ENCODE results near the gene DRICH1. TPM values are rescaled to one million over a fixed set of nuclear protein-coding genes. Genes with fewer than 3 reads are reported as not detected.
"Not testable (repeated sequence)": the region's sequence is repeated elsewhere in the genome, so short reads cannot be mapped to it uniquely, and the experiment has no call there.

DRICH1 gene
- polyA plus RNA-seq, 2 of the 4 experiments (the other 2 are of a cell fraction): 0.58 to 0.85 TPM

DNA sequence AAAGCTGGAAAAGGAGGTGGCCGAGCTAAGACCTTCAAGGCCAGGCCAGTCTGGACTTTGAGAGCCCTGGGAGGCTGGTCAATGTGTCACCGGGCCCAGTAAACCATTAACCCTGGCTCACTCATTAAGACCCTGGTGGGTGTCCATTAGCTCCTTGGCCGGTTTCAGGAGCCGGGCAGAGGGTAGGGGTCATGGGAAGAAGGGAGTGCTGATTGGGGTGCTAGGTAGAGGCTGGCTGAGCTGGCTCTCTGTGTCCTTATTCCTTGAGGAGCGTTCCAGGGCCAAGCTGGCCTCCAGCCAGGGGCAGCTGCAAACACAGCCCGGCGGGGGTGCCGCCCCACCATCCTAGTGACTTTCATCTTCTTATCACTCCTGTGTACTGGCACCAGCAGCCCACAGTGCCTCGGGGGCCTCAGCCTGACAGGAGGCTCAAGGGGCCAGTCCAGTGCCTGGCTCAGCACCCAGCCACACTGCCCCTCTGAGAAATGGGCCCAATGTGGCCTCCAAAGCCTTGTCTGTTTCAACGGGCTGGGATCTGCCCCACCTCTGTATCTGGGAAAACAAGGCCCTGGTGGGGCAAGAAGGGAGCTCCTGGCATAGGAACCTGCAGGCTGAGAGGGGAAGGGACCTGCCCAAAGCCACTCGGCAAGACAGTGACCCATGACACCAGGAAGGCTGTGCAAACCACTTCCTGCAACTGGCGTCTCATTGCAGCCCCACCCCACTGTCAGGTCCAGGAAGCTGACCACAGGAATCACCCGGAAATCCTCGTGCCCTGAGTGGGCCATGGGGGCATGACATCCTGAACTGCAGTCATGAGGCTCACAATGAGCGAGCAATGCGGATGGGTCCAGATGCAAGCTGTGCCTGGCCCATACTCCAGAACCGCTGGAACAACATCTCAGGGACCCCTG is 43.6 kb upstream of the DRICH1 start:
- Histone ChIP-seq H3K9me3 (no peaks in the 10 kb centered on the region), H3K4me1 (peaks cover 6% of the 10 kb centered on the region; the same call in 2 of the 3 replicates), H3K4me2 (no peak overlapping the region), H3K4me3 (no peak overlapping the region), H3K27ac (no peak overlapping the region)
- CTCF ChIA-PET: no interaction called here
- POLR2A ChIA-PET: no interaction called here
- ATAC-seq (no peak), DNase-seq (ENCODE audit: low read depth in 1 of 2, low spot score in 1 of 2) (no peak), FAIRE-seq (no peak)
- WGBS (ENCODE audit: missing lambda C conversion rate): 71% methylated on average over 4 of the region's 17 CpGs
- TF ChIP-seq CBX2 (IDR thresholded peaks at IDR 0.05; ENCODE audit: borderline replicate concordance, low read depth): no peak
- TF ChIP-seq CBX8 (IDR thresholded peaks at IDR 0.05): no peak
- TF ChIP-seq TP53 (CRISPR knock-in tag; IDR thresholded peaks at IDR 0.05): no peak
- TF ChIP-seq HOXA7 (CRISPR knock-in tag; IDR thresholded peaks at IDR 0.05): no peak
- no peak for TF ChIP-seq HDAC2 (IDR thresholded peaks at IDR 0.05)
- no peak for TF ChIP-seq RNF2 (IDR thresholded peaks at IDR 0.05; ENCODE audit: borderline replicate concordance, low read depth)
- no peak for TF ChIP-seq CHD4 (IDR thresholded peaks at IDR 0.05; ENCODE audit: borderline replicate concordance)
- TF ChIP-seq, protein P1, sequence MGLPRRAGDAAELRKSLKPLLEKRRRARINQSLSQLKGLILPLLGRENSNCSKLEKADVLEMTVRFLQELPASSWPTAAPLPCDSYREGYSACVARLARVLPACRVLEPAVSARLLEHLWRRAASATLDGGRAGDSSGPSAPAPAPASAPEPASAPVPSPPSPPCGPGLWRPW (IDR thresholded peaks at IDR 0.05): no peak
- no peak for TF ChIP-seq FOSB (CRISPR knock-in tag; IDR thresholded peaks at IDR 0.05)
- no peak for TF ChIP-seq MAZ (IDR thresholded peaks at IDR 0.05; ENCODE audit: borderline replicate concordance, low read depth, low read length)
- TF ChIP-seq, protein P2, sequence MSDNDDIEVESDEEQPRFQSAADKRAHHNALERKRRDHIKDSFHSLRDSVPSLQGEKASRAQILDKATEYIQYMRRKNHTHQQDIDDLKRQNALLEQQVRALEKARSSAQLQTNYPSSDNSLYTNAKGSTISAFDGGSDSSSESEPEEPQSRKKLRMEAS (IDR thresholded peaks at IDR 0.05): no peak
- TF ChIP-seq ZFP36 (IDR thresholded peaks at IDR 0.05; ENCODE audit: borderline replicate concordance, partially characterized antibody): no peak

DNA sequence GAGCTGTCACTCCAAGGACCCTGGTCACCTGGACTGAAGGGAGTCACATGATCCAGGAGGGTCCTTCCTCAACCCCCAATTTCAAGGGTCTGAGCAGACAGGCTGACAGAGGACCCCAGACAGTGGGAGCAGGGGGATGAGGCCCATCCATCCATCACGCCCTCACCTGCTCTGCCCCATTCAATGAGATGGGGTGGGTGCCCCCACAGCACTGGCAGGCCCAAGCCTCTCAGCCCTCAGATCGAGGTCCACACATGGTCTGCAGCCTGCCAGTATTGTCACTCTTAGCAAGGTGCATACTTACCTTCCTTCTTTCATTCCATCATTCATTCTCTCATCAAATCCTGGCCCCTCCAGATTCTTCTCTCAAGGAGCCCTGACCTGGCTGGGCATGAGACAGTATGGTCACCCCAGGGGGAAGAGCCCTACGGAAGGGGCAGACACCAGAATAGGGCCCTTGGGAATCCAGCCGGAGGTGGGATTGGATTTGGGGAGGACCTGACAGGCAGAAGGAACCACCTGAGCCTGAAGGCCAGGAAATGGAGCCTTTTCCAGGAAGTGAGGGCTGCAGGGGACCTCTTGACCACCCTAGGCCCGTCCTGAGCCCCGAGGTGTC is 42.9 kb upstream of the DRICH1 start:
- H3K27ac ChIP-seq; DNase-seq (ENCODE audit: low read depth in 1 of 2, low spot score in 1 of 2); ATAC-seq; H3K4me2 ChIP-seq; H3K9me3 ChIP-seq; FAIRE-seq; H3K4me1 ChIP-seq; CTCF ChIA-PET; H3K4me3 ChIP-seq; POLR2A ChIA-PET: not testable (repeated sequence)
- 93% methylated on average over 5 of the region's 6 CpGs for WGBS (ENCODE audit: missing lambda C conversion rate)

DNA sequence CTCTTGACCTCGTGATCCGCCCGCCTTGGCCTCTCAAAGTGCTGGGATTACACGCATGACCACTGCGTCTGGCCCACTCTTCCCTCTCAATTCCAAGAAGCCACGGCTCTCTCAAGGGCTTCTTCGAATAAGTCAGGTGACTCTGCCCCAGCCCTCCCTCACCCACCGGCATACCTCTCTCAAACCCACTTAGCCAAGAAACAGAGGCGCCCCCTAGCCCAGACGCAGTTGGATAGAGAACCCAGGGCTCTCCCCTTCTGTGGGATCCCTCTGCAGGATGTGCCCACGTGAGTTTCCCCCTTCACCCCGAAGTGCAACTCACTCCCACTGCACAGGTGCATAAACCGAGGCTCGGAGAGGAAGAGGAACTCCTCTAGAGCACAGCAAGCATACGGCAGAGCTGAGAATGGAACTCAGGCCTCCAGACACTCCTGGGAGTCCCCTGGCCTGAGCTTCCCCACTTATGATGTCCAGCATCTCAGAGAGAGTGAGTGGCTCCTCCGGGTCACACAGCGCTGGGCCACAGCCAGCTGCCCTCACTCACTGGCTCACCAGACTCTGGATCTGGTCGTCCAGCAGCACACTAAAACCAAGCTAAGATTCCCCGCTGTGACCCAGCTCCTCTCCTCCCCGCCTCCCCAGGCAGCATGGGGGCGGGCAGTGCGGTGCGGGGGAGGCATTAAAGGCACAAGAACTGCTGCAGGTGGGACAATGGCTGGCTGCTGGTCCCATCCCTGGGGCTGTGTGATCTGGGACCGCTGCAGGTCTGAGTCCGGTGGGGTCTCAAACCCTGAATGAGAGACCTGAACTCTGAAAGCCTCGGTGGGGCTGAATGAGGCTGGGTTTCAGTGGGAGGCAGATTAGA is 41.9 kb upstream of the DRICH1 start:
- H3K4me2 ChIP-seq: no peak overlapping the region
- ChIA-PET POLR2A (no interaction called here), CTCF (interaction anchor here (1.1 kb wide), 1 partner anchor 11 kb away, joined by 3 read pairs; no protein-coding TSS in a partner anchor)
- no peaks in the 10 kb centered on the region for H3K9me3 ChIP-seq
- H3K4me3 ChIP-seq: no peak overlapping the region
- TF ChIP-seq ZC3H11A (IDR thresholded peaks at IDR 0.05): no peak
- TF ChIP-seq NPAS2 (CRISPR knock-in tag; IDR thresholded peaks at IDR 0.05; ENCODE audit: borderline replicate concordance): no peak
- TF ChIP-seq MAZ (IDR thresholded peaks at IDR 0.05; ENCODE audit: borderline replicate concordance, low read depth, low read length): no peak
- TF ChIP-seq, protein P3, sequence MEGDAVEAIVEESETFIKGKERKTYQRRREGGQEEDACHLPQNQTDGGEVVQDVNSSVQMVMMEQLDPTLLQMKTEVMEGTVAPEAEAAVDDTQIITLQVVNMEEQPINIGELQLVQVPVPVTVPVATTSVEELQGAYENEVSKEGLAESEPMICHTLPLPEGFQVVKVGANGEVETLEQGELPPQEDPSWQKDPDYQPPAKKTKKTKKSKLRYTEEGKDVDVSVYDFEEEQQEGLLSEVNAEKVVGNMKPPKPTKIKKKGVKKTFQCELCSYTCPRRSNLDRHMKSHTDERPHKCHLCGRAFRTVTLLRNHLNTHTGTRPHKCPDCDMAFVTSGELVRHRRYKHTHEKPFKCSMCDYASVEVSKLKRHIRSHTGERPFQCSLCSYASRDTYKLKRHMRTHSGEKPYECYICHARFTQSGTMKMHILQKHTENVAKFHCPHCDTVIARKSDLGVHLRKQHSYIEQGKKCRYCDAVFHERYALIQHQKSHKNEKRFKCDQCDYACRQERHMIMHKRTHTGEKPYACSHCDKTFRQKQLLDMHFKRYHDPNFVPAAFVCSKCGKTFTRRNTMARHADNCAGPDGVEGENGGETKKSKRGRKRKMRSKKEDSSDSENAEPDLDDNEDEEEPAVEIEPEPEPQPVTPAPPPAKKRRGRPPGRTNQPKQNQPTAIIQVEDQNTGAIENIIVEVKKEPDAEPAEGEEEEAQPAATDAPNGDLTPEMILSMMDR (IDR thresholded peaks at IDR 0.05): no peak
- no peak for TF ChIP-seq TFCP2L1 (CRISPR knock-in tag; IDR thresholded peaks at IDR 0.05)
- TF ChIP-seq, protein P4, sequence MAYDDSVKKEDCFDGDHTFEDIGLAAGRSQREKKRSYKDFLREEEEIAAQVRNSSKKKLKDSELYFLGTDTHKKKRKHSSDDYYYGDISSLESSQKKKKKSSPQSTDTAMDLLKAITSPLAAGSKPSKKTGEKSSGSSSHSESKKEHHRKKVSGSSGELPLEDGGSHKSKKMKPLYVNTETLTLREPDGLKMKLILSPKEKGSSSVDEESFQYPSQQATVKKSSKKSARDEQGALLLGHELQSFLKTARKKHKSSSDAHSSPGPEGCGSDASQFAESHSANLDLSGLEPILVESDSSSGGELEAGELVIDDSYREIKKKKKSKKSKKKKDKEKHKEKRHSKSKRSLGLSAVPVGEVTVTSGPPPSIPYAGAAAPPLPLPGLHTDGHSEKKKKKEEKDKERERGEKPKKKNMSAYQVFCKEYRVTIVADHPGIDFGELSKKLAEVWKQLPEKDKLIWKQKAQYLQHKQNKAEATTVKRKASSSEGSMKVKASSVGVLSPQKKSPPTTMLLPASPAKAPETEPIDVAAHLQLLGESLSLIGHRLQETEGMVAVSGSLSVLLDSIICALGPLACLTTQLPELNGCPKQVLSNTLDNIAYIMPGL (CRISPR knock-in tag; IDR thresholded peaks at IDR 0.05; ENCODE audit: borderline replicate concordance): no peak
- TF ChIP-seq CBX8 (IDR thresholded peaks at IDR 0.05): no peak
- TF ChIP-seq, protein P5, sequence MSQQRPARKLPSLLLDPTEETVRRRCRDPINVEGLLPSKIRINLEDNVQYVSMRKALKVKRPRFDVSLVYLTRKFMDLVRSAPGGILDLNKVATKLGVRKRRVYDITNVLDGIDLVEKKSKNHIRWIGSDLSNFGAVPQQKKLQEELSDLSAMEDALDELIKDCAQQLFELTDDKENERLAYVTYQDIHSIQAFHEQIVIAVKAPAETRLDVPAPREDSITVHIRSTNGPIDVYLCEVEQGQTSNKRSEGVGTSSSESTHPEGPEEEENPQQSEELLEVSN (IDR thresholded peaks at IDR 0.05; ENCODE audit: borderline replicate concordance, low read depth): no peak
- H3K4me1 ChIP-seq: peaks cover 6% of the 10 kb centered on the region; the same call in 2 of the 3 replicates
- WGBS (ENCODE audit: missing lambda C conversion rate): 83% methylated on average over 14 of the region's 26 CpGs
- no peak for FAIRE-seq
- ATAC-seq: no peak
- no peak overlapping the region for H3K27ac ChIP-seq
- no peak for DNase-seq (ENCODE audit: low read depth in 1 of 2, low spot score in 1 of 2)
